ENCODE results near the gene DNM2. TPM values are rescaled to one million over a fixed set of nuclear protein-coding genes. Genes with fewer than 3 reads are reported as not detected.

Gene DNM2
- total and polyA plus RNA-seq, 2 donors (not counting 1 experiment from before 2014, with no cell fraction given): 42.6 to 76.8 TPM

- H3K4me3 ChIP-seq (replicated peaks in 1 of 4; ENCODE audit: control extremely low read depth in 1 of 4, insufficient read depth in 1 of 4, low read depth in 3 of 4, low read length in 4 of 4): no peak overlapping the region
- H3K9me3 ChIP-seq (ENCODE audit: control insufficient read depth, insufficient read depth, low read depth, low read length): no peaks in the 10 kb centered on the region
- TF ChIP-seq EZH2 (IDR thresholded peaks at IDR 0.05; ENCODE audit: low read length, missing control alignments) (no peak), CTCF (conservative IDR thresholded peaks at IDR 0.05 in 1 of 2, IDR thresholded peaks at IDR 0.05 in 1 of 2; ENCODE audit: low read depth in 1 of 2, low read length in 2 of 2) (no peak)
- no peak overlapping the region for H3K9ac ChIP-seq (ENCODE audit: insufficient read depth, low read length)
- H2AFZ ChIP-seq (ENCODE audit: low read length): no peak overlapping the region
- no peaks in the 10 kb centered on the region for H3K27me3 ChIP-seq (ENCODE audit: control insufficient read depth, insufficient read depth, low read length)
- peak in 1 of 2 donors; percentile 56 for DNase-seq (ENCODE audit: low read depth in 2 of 2)
- no peak overlapping the region for H3K4me2 ChIP-seq (ENCODE audit: extremely low read depth, insufficient read depth, low read length)
- no peak overlapping the region for H3K27ac ChIP-seq (ENCODE audit: insufficient read depth, low read length)
- H3K4me1 ChIP-seq (ENCODE audit: control insufficient read depth, extremely low read depth, insufficient read depth, low read length): peaks cover 3% of the 10 kb centered on the region
- no peaks in the 10 kb centered on the region for H4K20me1 ChIP-seq (ENCODE audit: control insufficient read depth, extremely low read depth, insufficient read depth, low read length)
- peaks cover 30% of the 10 kb centered on the region for H3K79me2 ChIP-seq (ENCODE audit: control insufficient read depth, insufficient read depth, low read length)
- H3K36me3 ChIP-seq (ENCODE audit: control insufficient read depth, insufficient read depth, low read length): peaks cover 10% of the 10 kb centered on the region
Observed at GRCh38 chr19:10760273-10760944, 42.5 kb downstream of the DNM2 start.

DNA sequence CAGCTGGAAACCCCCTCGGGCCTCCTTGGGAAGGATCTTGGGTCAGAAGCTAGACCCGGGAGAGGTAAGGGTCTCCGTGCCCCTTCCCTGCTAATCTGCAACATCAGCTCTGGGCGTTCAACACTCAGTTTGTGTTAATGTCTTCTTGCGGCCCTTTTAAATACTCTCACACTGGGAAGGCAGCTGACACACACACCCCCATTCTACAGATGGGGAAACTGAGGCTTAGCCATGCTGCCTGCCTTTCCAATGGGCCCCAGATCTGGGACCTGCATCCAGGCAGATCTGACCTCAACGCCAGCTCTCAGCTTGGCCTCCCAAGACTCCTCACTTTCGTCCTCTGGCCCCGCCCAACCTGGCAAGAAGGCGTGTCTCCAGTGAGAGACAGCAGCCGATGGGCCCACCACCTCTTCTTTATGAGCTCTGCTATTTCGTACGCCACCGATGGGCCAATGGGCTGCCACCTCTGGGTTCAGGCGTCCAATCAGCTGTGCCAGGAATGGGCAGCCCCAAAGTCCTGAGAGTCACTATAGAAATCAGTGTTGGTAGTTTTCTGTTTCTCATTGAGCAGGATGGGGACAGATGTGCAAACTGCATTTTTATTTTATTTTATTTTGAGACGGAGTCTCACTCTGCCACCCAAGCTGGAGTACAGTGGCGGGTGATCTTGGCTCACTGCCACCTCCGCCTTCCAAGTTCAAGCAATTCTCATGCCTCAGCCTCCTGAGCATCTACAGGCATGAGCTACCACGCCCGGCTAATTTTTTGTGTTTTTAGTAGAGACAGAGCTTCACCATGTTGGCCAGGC, 43.8 kb downstream of the DNM2 start:
- peaks cover 10% of the 10 kb centered on the region for H3K36me3 ChIP-seq (ENCODE audit: control insufficient read depth, insufficient read depth, low read length)
- DNase-seq (ENCODE audit: low read depth in 2 of 2): no peak
- H3K27me3 ChIP-seq (ENCODE audit: control insufficient read depth, insufficient read depth, low read length): no peaks in the 10 kb centered on the region
- H3K9ac ChIP-seq (ENCODE audit: insufficient read depth, low read length): no peak overlapping the region
- no peak overlapping the region for H3K4me3 ChIP-seq (replicated peaks in 1 of 4; ENCODE audit: control extremely low read depth in 1 of 4, insufficient read depth in 1 of 4, low read depth in 3 of 4, low read length in 4 of 4)
- no peak overlapping the region for H2AFZ ChIP-seq (ENCODE audit: low read length)
- no peak for TF ChIP-seq EZH2 (IDR thresholded peaks at IDR 0.05; ENCODE audit: low read length, missing control alignments)
- no peak for TF ChIP-seq CTCF (conservative IDR thresholded peaks at IDR 0.05 in 1 of 2, IDR thresholded peaks at IDR 0.05 in 1 of 2; ENCODE audit: low read depth in 1 of 2, low read length in 2 of 2)
- peaks cover 5% of the 10 kb centered on the region for H3K4me1 ChIP-seq (ENCODE audit: control insufficient read depth, extremely low read depth, insufficient read depth, low read length)
- no peaks in the 10 kb centered on the region for H3K9me3 ChIP-seq (ENCODE audit: control insufficient read depth, insufficient read depth, low read depth, low read length)
- H3K4me2 ChIP-seq (ENCODE audit: extremely low read depth, insufficient read depth, low read length): no peak overlapping the region
- peaks cover 24% of the 10 kb centered on the region for H3K79me2 ChIP-seq (ENCODE audit: control insufficient read depth, insufficient read depth, low read length)
- no peak overlapping the region for H3K27ac ChIP-seq (ENCODE audit: insufficient read depth, low read length)
- H4K20me1 ChIP-seq (ENCODE audit: control insufficient read depth, extremely low read depth, insufficient read depth, low read length): no peaks in the 10 kb centered on the region

DNA sequence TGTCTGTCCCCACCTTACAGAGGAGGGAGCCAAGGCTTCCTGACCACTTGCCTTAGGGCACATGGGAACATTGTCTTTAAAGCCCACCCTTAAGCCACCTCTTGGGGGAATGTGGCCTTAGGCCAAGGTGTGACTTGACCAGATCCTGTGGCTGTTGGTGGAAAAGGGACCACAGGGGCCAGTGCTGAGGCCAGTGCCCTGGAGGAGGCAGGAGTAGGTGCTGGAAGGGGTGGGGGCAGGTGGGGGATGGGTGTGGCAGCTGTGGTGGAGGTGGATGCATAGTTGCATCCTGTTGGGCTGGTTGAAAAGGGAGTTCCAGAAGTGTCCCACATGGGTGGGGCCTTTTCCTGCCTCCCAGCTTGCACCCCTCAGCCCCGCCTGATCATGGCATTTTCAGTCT, 44.8 kb downstream of the DNM2 start:
- no peak for DNase-seq (ENCODE audit: low read depth in 2 of 2)
- Histone ChIP-seq H3K27ac (ENCODE audit: insufficient read depth, low read length) (no peak overlapping the region), H3K9me3 (ENCODE audit: control insufficient read depth, insufficient read depth, low read depth, low read length) (no peaks in the 10 kb centered on the region), H2AFZ (ENCODE audit: low read length) (no peak overlapping the region), H3K9ac (ENCODE audit: insufficient read depth, low read length) (no peak overlapping the region), H4K20me1 (ENCODE audit: control insufficient read depth, extremely low read depth, insufficient read depth, low read length) (no peaks in the 10 kb centered on the region), H3K36me3 (ENCODE audit: control insufficient read depth, insufficient read depth, low read length) (peaks cover 9% of the 10 kb centered on the region), H3K79me2 (ENCODE audit: control insufficient read depth, insufficient read depth, low read length) (peaks cover 21% of the 10 kb centered on the region), H3K4me2 (ENCODE audit: extremely low read depth, insufficient read depth, low read length) (no peak overlapping the region), H3K4me1 (ENCODE audit: control insufficient read depth, extremely low read depth, insufficient read depth, low read length) (peaks cover 9% of the 10 kb centered on the region), H3K27me3 (ENCODE audit: control insufficient read depth, insufficient read depth, low read length) (no peaks in the 10 kb centered on the region), H3K4me3 (replicated peaks in 1 of 4; ENCODE audit: control extremely low read depth in 1 of 4, insufficient read depth in 1 of 4, low read depth in 3 of 4, low read length in 4 of 4) (no peak overlapping the region)
- TF ChIP-seq EZH2 (IDR thresholded peaks at IDR 0.05; ENCODE audit: low read length, missing control alignments) (no peak), CTCF (conservative IDR thresholded peaks at IDR 0.05 in 1 of 2, IDR thresholded peaks at IDR 0.05 in 1 of 2; ENCODE audit: low read depth in 1 of 2, low read length in 2 of 2) (no peak)

Data from fibroblast of lung (primary cell).